Measurements from ENCODE around the gene AHDC1.
"Not testable (repeated sequence)": the region's sequence is repeated elsewhere in the genome, so short reads cannot be mapped to it uniquely, and the experiment has no call there.

Gene AHDC1

GRCh38 chr1:27503844-27504587 is 99.9 kb downstream of the AHDC1 start:
- intact Hi-C loops (cut with DNase I), result no loop called here
- peak in 3 of 10 donors; percentile 61 to 80 (median 73) for DNase-seq

- intact Hi-C loops (cut with DNase I), result no loop called here
- peak in 2 of 10 donors; percentile 40 to 49 for DNase-seq
Observed at GRCh38 chr1:27503033-27503432, 100.9 kb downstream of the AHDC1 start.

- intact Hi-C loops (cut with DNase I); DNase-seq: not testable (repeated sequence)
Observed at GRCh38 chr1:27501159-27501558, 102.8 kb downstream of the AHDC1 start.

GRCh38 chr1:27499142-27499541 is 104.8 kb downstream of the AHDC1 start:
- intact Hi-C loops (cut with DNase I), result no loop called here
- no peak for DNase-seq

- peak in 2 of 10 donors; percentile 43 to 72 for DNase-seq
- intact Hi-C loops (cut with DNase I), result no loop called here
Observed at GRCh38 chr1:27496604-27497155, 107.3 kb downstream of the AHDC1 start.

- no peak for DNase-seq
Observed at GRCh38 chr1:27492796-27493195, 111.1 kb downstream of the AHDC1 start.

GRCh38 chr1:27491748-27492700 is 111.9 kb downstream of the AHDC1 start:
- DNase-seq, result peak; percentile 41 to 94 (median 64)
- intact Hi-C loops (cut with DNase I), result loop anchor here (5.0 kb wide), 1 partner anchor 35 kb away; no protein-coding TSS in a partner anchor

More at GRCh38 chr1:27492796-27493195, 111.1 kb downstream of the AHDC1 start:
- intact Hi-C loops (cut with DNase I), result loop anchor here (5.0 kb wide), 1 partner anchor 35 kb away; no protein-coding TSS in a partner anchor

GRCh38 chr1:27489973-27490741 is 113.8 kb downstream of the AHDC1 start, which contains the start of gene WASF2:
Gene WASF2, minus strand, starts transcription at chr1:27490167. Its CDS starts 61,277 bp downstream, at chr1:27428890.
- peak; percentile 95 to 100 (median 98) for DNase-seq
- intact Hi-C loops (cut with DNase I), result loop anchor here (5.0 kb wide), 1 partner anchor 37 kb away; no protein-coding TSS in a partner anchor

GRCh38 chr1:27489501-27489972 is 114.4 kb downstream of the AHDC1 start:
- intact Hi-C loops (cut with DNase I), result no loop called here
- peak in 2 of 10 donors; percentile 5 to 15 for DNase-seq

GRCh38 chr1:27487966-27488884 is 115.7 kb downstream of the AHDC1 start:
- DNase-seq, result no peak
- intact Hi-C loops (cut with DNase I), result loop anchor here (2.0 kb wide), 1 partner anchor 71 kb away; no protein-coding TSS in a partner anchor

GRCh38 chr1:27485363-27485762 is 118.6 kb downstream of the AHDC1 start:
- no peak for DNase-seq
- intact Hi-C loops (cut with DNase I), result no loop called here
